CD4-positive, alpha-beta T cell treated with Interferon gamma for 1 hour (primary cell): ENCODE measurements around the gene TMEM63A.
A peak's percentile ranks its signal among the peaks of the same experiment; 100 is the strongest.
"Not testable (repeated sequence)": the region's sequence is repeated elsewhere in the genome, so short reads cannot be mapped to it uniquely, and the experiment has no call there.

Experiments
- DNase-seq: peaks from one replicate; pipeline ENCODE4 v3.0.0-alpha.2; 2020

The TMEM63A gene

GRCh38 chr1:225881959-225882693 is at the start of gene TMEM63A:
TSS of gene TMEM63A (minus strand) at chr1:225882380. CDS start at chr1:225877580, 4,800 bp downstream.
- peak; percentile 88 for DNase-seq

- no peak for DNase-seq
Measured at GRCh38 chr1:225931270-225932136, 49.3 kb upstream of the TMEM63A start.

GRCh38 chr1:225930566-225930965 is 48.4 kb upstream of the TMEM63A start:
- DNase-seq: no peak

- DNase-seq: not testable (repeated sequence)
Measured at GRCh38 chr1:225929462-225929861, 47.3 kb upstream of the TMEM63A start.

- no peak for DNase-seq
Measured at GRCh38 chr1:225928186-225929175, 46.3 kb upstream of the TMEM63A start.

GRCh38 chr1:225926551-225927113 is 44.5 kb upstream of the TMEM63A start:
- no peak for DNase-seq

- peak; percentile 95 for DNase-seq
Measured at GRCh38 chr1:225923692-225924555, 41.7 kb upstream of the TMEM63A start, which contains the start of gene PYCR2. TSS of gene PYCR2 (minus strand) at chr1:225924250. CDS start at chr1:225924110, 140 bp downstream.

- no peak for DNase-seq
Measured at GRCh38 chr1:225923381-225923691, 41.2 kb upstream of the TMEM63A start.

- no peak for DNase-seq
Measured at GRCh38 chr1:225921734-225922709, 39.8 kb upstream of the TMEM63A start.

GRCh38 chr1:225919906-225920305 is 37.7 kb upstream of the TMEM63A start:
- DNase-seq: no peak

- DNase-seq: no peak
Measured at GRCh38 chr1:225918280-225918679, 36.1 kb upstream of the TMEM63A start.

GRCh38 chr1:225917536-225917935 is 35.4 kb upstream of the TMEM63A start:
- no peak for DNase-seq

GRCh38 chr1:225917101-225917500 is 34.9 kb upstream of the TMEM63A start:
- DNase-seq: no peak

- DNase-seq: no peak
Measured at GRCh38 chr1:225915538-225915991, 33.4 kb upstream of the TMEM63A start.

- DNase-seq: no peak
Measured at GRCh38 chr1:225914947-225915346, 32.8 kb upstream of the TMEM63A start.

GRCh38 chr1:225914391-225914790 is 32.2 kb upstream of the TMEM63A start:
- DNase-seq: no peak

- DNase-seq: peak; percentile 67
Measured at GRCh38 chr1:225911191-225912130, 29.3 kb upstream of the TMEM63A start.

- DNase-seq: no peak
Measured at GRCh38 chr1:225909477-225909876, 27.3 kb upstream of the TMEM63A start.

GRCh38 chr1:225908773-225909172 is 26.6 kb upstream of the TMEM63A start:
- no peak for DNase-seq
